Hematopoietic multipotent progenitor cell treated with erythropoietin and hydrocortisone succinate and interleukin-3 and kit ligand, for 17 days (in vitro differentiated cells): ENCODE data around the gene GAL3ST2.
"Not testable (repeated sequence)": the region's sequence is repeated elsewhere in the genome, so short reads cannot be mapped to it uniquely, and the experiment has no call there.

Source experiments
- DNase-seq: peaks from one replicate; pipeline ENCODE4 v3.0.0-alpha.2; 2015; ENCODE audit warnings: low spot score

Gene GAL3ST2

GRCh38 chr2:241768850-241769249 lies 7.8 kb upstream of the GAL3ST2 start:
- no peak for DNase-seq

GRCh38 chr2:241769819-241770184 lies 6.8 kb upstream of the GAL3ST2 start:
- no peak for DNase-seq

GRCh38 chr2:241770185-241770935 lies 6.3 kb upstream of the GAL3ST2 start:
- no peak for DNase-seq

GRCh38 chr2:241770936-241771285 lies 5.7 kb upstream of the GAL3ST2 start:
- no peak for DNase-seq

DNA sequence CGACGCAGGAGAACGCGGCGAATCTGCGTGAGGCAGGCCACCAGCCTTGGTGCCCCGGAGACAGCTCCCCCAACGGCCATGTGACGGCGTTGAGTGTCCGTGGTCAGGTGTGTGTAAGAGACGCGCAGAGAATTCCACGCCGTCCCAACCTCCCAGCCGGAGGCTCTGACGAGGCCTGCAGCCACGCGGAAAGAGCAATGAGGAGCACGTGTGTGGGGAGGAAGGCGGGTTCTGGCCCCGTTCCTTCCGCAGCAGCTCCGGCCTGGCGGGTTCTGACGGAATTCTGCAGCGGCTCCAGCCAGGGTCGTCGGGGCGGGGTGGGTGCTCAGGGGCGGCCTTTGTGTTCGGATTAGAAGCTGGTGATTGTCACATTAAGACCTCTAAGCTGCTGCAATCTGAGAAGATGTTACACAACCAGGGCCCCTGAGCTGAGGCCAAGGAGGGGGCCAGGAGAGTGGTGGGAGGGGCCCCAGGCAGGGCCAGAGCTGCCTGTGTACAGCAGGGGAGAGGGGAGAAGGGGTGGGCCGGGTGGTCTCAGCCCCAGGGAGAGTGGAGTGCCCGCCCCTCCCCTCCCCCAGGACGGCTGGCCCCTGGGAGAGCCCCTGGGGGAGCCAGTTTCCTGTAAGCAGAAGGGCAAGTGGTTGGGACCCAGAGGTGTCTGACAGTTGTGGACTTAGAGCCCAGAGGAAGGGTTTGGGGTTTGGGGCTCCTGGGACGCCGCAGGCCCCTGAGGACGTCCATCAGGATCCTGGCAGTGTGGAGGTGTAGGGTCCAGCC lies 5.1 kb upstream of the GAL3ST2 start:
- no peak for DNase-seq

- no peak for DNase-seq
These were observed 4.5 kb upstream of the GAL3ST2 start for GRCh38 chr2:241772063-241772499.

DNA sequence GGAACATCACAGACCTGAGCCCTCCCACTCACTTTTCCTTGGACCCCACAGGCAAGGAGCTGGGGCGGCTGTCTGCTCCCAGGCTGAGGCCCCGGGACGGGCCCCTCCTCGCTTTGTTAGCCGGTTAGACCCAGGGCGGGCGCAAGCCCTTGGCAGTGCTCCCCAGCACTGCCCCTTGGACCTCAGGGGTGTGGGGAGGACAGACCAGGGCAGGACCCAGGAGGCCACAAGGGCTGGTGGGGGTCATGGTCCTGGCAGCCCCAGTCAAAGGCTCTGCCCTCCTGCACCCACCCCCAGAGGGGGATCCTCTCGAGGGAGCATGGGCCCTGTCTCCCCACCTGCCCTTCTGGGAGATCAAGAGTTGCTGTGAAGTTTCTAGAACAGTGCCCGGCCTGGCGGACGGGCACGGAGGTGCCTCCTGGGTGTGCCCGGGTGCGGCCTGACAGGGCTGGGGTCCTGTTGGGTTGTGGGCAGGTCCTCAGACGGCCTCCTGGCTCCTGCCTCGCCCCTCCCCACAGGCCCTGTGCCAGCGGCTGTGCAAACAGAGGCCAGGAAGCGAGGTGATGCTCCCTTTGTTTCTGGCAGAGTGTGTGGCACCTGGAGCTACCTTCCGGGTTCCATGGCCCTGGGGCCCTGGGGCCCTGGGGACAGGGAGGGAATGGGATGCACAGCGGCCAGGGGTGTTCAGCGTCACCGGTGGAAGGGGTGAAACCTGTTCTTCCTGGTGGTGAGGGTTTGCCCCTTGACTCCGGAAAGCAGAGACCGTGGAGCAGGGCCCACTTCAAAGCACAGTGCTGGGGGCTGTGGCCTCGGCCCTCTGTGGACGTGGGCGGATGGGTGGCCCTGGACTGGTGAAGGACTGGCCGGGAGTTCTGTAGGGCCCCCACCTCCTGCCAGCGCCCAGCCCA lies 2.9 kb upstream of the GAL3ST2 start:
- no peak for DNase-seq

- DNase-seq = no peak
These were observed 2.0 kb upstream of the GAL3ST2 start for GRCh38 chr2:241774419-241775222.

DNA sequence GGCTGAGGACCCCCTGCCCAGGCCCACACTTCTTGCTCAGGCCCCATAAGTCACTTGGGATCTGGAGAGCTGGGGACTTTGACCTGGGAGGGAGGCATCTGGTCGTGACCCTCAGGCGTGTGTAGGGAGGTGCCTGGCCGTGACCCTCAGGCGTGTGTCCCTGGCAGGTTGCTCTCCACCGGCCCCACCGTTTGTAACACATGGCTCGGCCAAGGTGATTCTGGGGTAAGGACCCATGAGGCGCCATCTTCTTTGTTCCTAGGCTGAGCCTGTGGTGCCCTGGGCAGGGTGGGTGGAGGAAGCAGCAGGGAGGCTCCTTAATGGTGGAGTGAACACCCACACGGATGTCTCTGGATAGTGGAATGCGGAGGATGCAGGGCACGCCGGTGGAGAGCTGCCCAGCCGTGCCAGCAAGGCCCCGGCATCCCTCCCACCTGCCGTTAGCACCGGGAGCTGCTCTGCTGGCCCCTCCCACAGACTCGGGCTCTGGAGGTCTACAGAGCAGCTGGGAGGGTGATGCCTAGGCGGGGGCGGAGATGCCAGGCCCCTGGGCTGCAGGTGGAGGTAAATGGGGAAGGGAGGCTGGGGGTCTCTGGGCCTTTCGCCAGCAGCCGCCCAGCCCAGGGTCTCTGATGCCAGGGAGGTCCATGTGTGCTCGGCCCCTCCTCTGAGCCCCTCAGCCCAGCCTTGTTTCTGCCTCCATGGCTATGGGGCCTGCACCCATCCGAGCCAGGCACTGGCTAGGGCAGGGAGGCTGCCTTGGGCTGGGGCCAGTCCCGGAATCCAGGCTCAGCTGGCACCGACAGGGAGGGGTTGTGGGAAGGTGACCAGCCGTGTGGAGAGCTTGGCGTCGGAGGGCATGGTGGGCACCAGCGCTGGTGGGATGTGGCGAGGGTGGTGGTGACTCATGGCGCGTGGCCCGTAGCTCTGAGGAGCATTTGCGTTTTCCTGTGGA lies 1.1 kb upstream of the GAL3ST2 start:
- no peak for DNase-seq

DNA sequence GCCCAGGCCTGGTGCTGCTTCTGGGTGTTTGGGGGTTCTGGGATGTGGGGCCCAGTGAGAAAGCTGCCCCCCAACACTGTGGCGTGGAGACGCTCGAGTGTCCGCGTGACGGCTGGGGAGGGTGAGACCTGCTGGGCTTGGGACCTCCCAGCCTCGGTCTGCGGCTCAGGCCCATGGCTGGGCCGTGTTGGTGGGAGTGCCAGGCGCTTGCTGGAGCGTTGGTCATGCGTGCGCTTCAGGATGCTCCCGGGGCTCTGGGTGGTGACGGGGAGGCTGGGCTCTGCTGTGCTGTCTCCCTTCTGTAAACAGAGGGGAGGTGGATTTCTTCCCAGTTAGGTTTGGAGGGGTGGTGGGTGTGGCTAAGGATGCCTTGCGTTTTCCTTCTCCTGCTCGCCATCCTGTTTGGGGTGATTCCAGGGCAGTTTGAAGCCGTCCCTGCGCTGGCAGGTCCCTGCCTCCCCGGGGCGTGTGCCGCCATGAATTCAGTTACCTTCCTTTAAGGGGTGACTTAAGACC lies 606 bp downstream of the GAL3ST2 start:
- DNase-seq = no peak

- no peak for DNase-seq
These were observed 1.3 kb downstream of the GAL3ST2 start for GRCh38 chr2:241777686-241778627.

GRCh38 chr2:241780939-241781569 lies 4.4 kb downstream of the GAL3ST2 start:
- DNase-seq = no peak

DNA sequence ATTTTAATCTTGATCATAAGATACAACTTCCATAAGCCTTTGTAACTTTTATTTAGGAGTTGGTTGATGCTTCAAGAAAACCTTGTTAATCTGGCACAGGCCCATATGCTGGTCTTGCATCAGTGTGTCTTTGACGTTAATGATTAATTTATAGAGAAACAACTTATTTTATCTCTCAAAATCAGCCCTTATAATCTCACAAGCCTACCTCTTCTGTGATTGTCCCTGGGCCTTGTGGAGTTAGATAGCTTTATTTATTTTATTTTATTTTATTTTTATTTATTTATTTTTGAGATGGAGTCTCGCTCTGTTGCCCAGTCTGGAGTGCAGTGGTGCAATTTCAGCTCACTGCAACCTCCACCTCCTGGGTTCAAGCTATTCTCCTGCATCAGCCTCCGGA lies 5.4 kb downstream of the GAL3ST2 start:
- not testable (repeated sequence) for DNase-seq

DNA sequence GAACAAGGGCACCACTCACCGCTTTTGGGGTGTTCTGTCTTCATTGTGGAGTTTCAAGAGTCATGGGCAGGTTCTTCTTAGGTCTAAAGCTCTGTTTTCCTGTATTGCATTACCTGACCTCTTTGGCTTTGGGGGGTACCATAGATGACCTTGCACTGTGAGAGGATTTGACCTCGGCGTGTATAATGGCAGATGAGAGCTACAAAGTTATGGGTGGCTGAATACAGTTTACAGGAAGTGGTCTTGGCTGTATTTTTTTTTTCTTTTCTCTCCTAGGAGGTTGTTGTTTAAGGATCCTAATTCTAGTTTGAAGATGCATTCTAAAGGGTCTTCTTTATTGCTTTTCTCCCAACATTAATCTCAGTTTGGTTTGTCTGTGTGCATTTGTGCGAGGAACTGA lies 11.5 kb downstream of the GAL3ST2 start:
- DNase-seq = no peak

- DNase-seq = no peak
These were observed 11.9 kb downstream of the GAL3ST2 start for GRCh38 chr2:241788572-241788971.

DNA sequence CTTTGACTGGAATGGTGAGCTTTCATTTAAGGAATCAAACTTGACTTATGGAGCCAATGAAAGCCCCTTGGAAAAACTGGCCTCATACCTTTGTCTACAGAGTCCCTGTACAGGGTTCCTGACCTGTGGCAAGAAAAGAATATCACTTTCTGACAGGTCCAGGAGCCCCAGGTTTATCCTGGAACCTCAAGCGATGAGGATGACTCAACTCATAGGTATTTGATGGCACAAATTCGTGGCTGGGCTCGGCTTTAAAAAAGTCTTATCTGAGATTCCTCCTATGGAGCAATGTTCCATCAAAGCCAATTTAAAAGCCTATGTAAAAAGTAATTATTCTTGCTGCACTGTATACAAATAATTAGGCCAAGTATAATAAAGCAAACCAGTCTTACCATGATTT lies 14.8 kb downstream of the GAL3ST2 start:
- DNase-seq = not testable (repeated sequence)

DNA sequence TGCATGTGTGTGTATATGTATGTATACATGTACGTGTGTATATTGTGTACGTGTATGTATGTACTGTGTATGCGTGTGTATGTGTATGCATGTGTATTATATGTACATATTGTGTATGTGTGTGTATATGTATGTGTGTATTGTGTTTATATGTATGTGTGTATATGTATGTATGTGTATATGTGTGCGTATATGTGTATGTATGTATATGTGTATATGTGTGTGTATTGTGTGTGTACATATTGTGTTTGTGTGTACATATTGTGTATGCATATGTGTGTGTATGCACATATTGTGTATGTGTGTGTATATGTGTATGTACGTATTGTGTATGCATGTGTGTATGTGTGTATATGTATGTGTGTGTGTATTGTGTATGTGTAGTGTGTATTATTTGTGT lies 16.8 kb downstream of the GAL3ST2 start:
- no peak for DNase-seq

DNA sequence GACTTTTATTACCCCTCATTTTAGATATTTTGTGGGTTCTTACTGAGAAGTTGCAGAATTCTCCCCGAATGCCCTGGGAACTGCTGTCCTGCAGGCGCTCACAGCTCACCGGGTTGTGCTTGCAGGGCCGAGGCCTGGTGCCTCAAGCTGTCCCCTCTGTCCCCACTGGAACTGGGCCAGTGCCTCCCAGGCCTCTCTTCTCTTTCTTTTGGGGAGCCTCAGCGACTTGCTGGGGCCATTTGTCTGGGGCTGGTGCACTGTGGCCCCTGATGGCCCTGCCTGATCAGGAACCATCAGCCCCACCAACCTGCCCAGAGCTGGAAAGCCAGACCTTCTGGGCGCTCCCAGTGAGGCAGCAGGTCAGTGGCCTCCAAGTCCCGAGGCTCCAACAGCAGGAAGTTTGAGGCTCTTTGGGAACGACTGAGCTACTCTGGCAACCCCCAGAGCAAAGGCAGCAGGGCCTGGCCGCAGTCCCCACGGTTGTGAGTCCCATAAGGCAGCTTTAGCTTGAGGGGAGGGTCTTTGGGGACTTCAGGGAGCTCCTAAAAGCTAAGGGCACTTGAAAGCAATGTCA lies 17.7 kb downstream of the GAL3ST2 start:
- DNase-seq = no peak
